K562 (cell line): ENCODE results near the gene HDAC3. TPM values are rescaled to one million over a fixed set of nuclear protein-coding genes. Genes with fewer than 3 reads are reported as not detected.

Experiments
- CBFA2T3 ChIP-seq: fragments of 450-650 bp; IDR thresholded peaks from 2 replicates; pipeline ENCODE4 v1.6.1; 2017
- CBX2 ChIP-seq: fragments of 200-600 bp; sonication (generic); IDR thresholded peaks from one replicate; pipeline ENCODE4 v1.6.1; 2012; ENCODE audit warnings: mild to moderate bottlenecking, low read length, inconsistent platforms; ENCODE audit not compliant: insufficient read depth, poor library complexity, severe bottlenecking
- CLOCK ChIP-seq: fragments of 250-450 bp; sonication (Bioruptor Pico); IDR thresholded peaks from 2 replicates; pipeline ENCODE4 v1.4.0; 2020; ENCODE audit warnings: mild to moderate bottlenecking, moderate library complexity, borderline replicate concordance
- E2F3 ChIP-seq: fragments of 250-450 bp; sonication (Bioruptor Pico); IDR thresholded peaks from 2 replicates; pipeline ENCODE4 v1.4.0; 2020; ENCODE audit warnings: mild to moderate bottlenecking
- ETV6 ChIP-seq, 3 experiments: fragments of 150-350 bp in 1 of 3; sonication (generic) in 1 of 3; formaldehyde crosslinking in 1 of 3; IDR thresholded peaks; 2 replicates each; pipeline versions ENCODE4 v1.6.1 to v1.8.0; 2014 to 2022; ENCODE audit warnings: borderline replicate concordance in 2 of 3, low read depth in 2 of 3, antibody characterized with exemption in 1 of 3, low read length in 1 of 3, mild to moderate bottlenecking in 1 of 3, missing genetic modification reagents in 1 of 3
- FOXP1 ChIP-seq: sonication (generic); formaldehyde crosslinking; IDR thresholded peaks from 2 replicates; pipeline ENCODE4 v1.8.0; 2022; ENCODE audit warnings: mild to moderate bottlenecking, missing genetic modification reagents
- HDAC8 ChIP-seq: fragments of 450-650 bp; IDR thresholded peaks from 2 replicates; pipeline ENCODE4 v1.6.1; 2016; ENCODE audit warnings: mild to moderate bottlenecking, missing genetic modification characterization, moderate library complexity, missing compliant biosample characterization
- KLF1 ChIP-seq: fragments of 450-650 bp; IDR thresholded peaks from 2 replicates; pipeline ENCODE4 v1.6.1; 2016; ENCODE audit warnings: missing genetic modification characterization, missing compliant biosample characterization
- LEF1 ChIP-seq: fragments of 450-650 bp; IDR thresholded peaks from 2 replicates; pipeline ENCODE4 v1.6.1; 2016; ENCODE audit warnings: mild to moderate bottlenecking
- PHB ChIP-seq: fragments of 250-450 bp; sonication (Bioruptor Pico); IDR thresholded peaks from 2 replicates; pipeline ENCODE4 v1.5.0; 2021
- PHF20 ChIP-seq: fragments of 450-650 bp; IDR thresholded peaks from 2 replicates; pipeline ENCODE4 v1.6.1; 2018; ENCODE audit not compliant: partially characterized antibody
- RBM17 ChIP-seq: fragments of 200-400 bp; formaldehyde crosslinking; IDR thresholded peaks from 2 replicates; pipeline ENCODE4 v1.6.1; 2017; ENCODE audit warnings: low read depth, mild to moderate bottlenecking, low read length, borderline replicate concordance
- ZBTB43 ChIP-seq: sonication (generic); formaldehyde crosslinking; IDR thresholded peaks from 2 replicates; pipeline ENCODE4 v1.8.0; 2023; ENCODE audit warnings: mild to moderate bottlenecking, missing genetic modification reagents
- ZC3H8 ChIP-seq: fragments of 450-650 bp; IDR thresholded peaks from 2 replicates; pipeline ENCODE4 v1.6.1; 2017
- ZFX ChIP-seq: sonication (generic); formaldehyde crosslinking; IDR thresholded peaks from 2 replicates; pipeline ENCODE4 v1.8.0; 2022; ENCODE audit warnings: mild to moderate bottlenecking, missing genetic modification reagents, moderate library complexity
- ZNF12 ChIP-seq: sonication (generic); formaldehyde crosslinking; IDR thresholded peaks from 2 replicates; pipeline ENCODE4 v1.4.0; 2020; ENCODE audit warnings: mild to moderate bottlenecking, missing genetic modification reagents
- ZNF165 ChIP-seq: fragments of 250-450 bp; sonication (Bioruptor Pico); IDR thresholded peaks from 2 replicates; pipeline ENCODE4 v1.4.0; 2020; ENCODE audit warnings: borderline replicate concordance
- ZNF232 ChIP-seq: sonication (generic); formaldehyde crosslinking; IDR thresholded peaks from 2 replicates; pipeline ENCODE4 v1.8.0; 2022; ENCODE audit warnings: mild to moderate bottlenecking, missing genetic modification reagents
- ZNF277 ChIP-seq: fragments of 250-450 bp; sonication (Bioruptor Pico); IDR thresholded peaks from 2 replicates; pipeline ENCODE4 v1.8.0; 2022; ENCODE audit warnings: inconsistent platforms, mild to moderate bottlenecking, moderate library complexity, borderline replicate concordance
- ZNF511 ChIP-seq: sonication (generic); formaldehyde crosslinking; IDR thresholded peaks from 2 replicates; pipeline ENCODE4 v1.8.0; 2022; ENCODE audit warnings: mild to moderate bottlenecking, missing genetic modification reagents
- ZNF583 ChIP-seq: fragments of 250-450 bp; sonication (Bioruptor Pico); IDR thresholded peaks from 2 replicates; pipeline ENCODE4 v1.4.0; 2020
- polyA plus RNA-seq, 8 experiments: library from polyadenylated mRNA; depleted of rRNA in 4 of 8; stranded (reverse) in 5 of 8; unstranded in 3 of 8; fragments of >200 nt; fragmentation: Nextera tagmentation in 2 of 8; fragmentation: Illumina TruSeq in 1 of 8; extraction: Ambion mirVana in 2 of 8; extraction: Trizol in 1 of 8; gene quantifications; 2 replicates each; pipeline versions ENCODE4 v1.2.1 to v1.2.3, GENCODE V29; 2011 to 2014; ENCODE audit warnings: inconsistent platforms in 1 of 8, missing spikeins in 1 of 8
- total RNA-seq, 7 experiments: library from RNA; depleted of rRNA in 6 of 7; stranded (reverse); fragments of >200 nt in 6 of 7; fragmentation: Illumina TruSeq in 2 of 7; extraction: Trizol in 2 of 7; gene quantifications; 2 replicates each; pipeline versions ENCODE4 v1.2.1 to v1.2.3, GENCODE V29; 2011 to 2021; ENCODE audit warnings: low replicate concordance in 1 of 7

The HDAC3 gene
- total and polyA plus RNA-seq, 9 of the 15 experiments (the other 6 are each of a cell fraction or from before 2014, with no cell fraction given) = 89.7 to 191 (median 119) TPM

GRCh38 chr5:141618030-141618803 lies 18.4 kb downstream of the HDAC3 start (continued):
- no peak for TF ChIP-seq CLOCK (CRISPR knock-in tag)
- peak; percentile 47; the same call in 1 of the 2 replicates for TF ChIP-seq LEF1
- no peak for TF ChIP-seq PHB
- no peak for TF ChIP-seq ZNF583 (CRISPR knock-in tag)
- no peak for TF ChIP-seq HDAC8 (tag)
- no peak for TF ChIP-seq ZNF12 (CRISPR knock-in tag)
- TF ChIP-seq ZNF165 (CRISPR knock-in tag) = no peak
- 0 out of 4 replicates have a peak, but pooled peaks of 1 of the 2 experiments have one; percentile 17 for TF ChIP-seq ETV6 (IDR thresholded peaks at IDR 0.05; ENCODE audit: borderline replicate concordance in 1 of 2, low read depth in 2 of 2, low read length in 1 of 2)
- TF ChIP-seq ETV6 (CRISPR knock-in tag; IDR thresholded peaks at IDR 0.05; ENCODE audit: borderline replicate concordance) = no peak
- TF ChIP-seq ZFX (CRISPR knock-in tag) = peak; percentile 60
- no peak for TF ChIP-seq CBX2
- TF ChIP-seq KLF1 = no peak
- TF ChIP-seq ZC3H8 = no peak
- no peak for TF ChIP-seq ZNF277 (CRISPR knock-in tag)
- TF ChIP-seq FOXP1 (CRISPR knock-in tag) = no peak
- no peak for TF ChIP-seq ZNF232
- TF ChIP-seq CBFA2T3 = peak; percentile 35
- TF ChIP-seq PHF20 = no peak
- TF ChIP-seq ZNF511 (CRISPR knock-in tag) = no peak
- TF ChIP-seq RBM17 = no peak
- TF ChIP-seq E2F3 (CRISPR knock-in tag) = no peak
- no peak for TF ChIP-seq ZBTB43
